Adipocyte (in vitro differentiated cells): ENCODE results near the gene FZR1.

ENCODE experiments used
- DNase-seq: peaks from one replicate; pipeline ENCODE4 v3.0.0-alpha.2; 2015; ENCODE audit warnings: low read depth
- H3K27me3 ChIP-seq: replicated peaks from 2 replicates; pipeline ENCODE4 v1.7.0; 2013; ENCODE audit warnings: mild to moderate bottlenecking, low read length, moderate library complexity; ENCODE audit not compliant: control insufficient read depth, insufficient read depth
- H3K36me3 ChIP-seq: 2 replicates; pipeline ENCODE4 v1.7.0; 2013; ENCODE audit warnings: low read length, mild to moderate bottlenecking, moderate library complexity; ENCODE audit not compliant: control insufficient read depth, insufficient read depth, severe bottlenecking
- H3K4me1 ChIP-seq: 2 replicates; pipeline ENCODE4 v1.7.0; 2013; ENCODE audit warnings: mild to moderate bottlenecking, low read length, moderate library complexity; ENCODE audit not compliant: control insufficient read depth, insufficient read depth
- H3K4me3 ChIP-seq: 2 replicates; pipeline ENCODE4 v1.7.0; 2013; ENCODE audit warnings: mild to moderate bottlenecking, low read length, moderate library complexity
- H3K9ac ChIP-seq: 2 replicates; pipeline ENCODE4 v1.7.0; 2013; ENCODE audit warnings: mild to moderate bottlenecking, low read length, moderate library complexity
- H3K9me3 ChIP-seq: 2 replicates; pipeline ENCODE4 v1.7.0; 2013; ENCODE audit warnings: mild to moderate bottlenecking, low read length, moderate library complexity; ENCODE audit not compliant: control insufficient read depth

FZR1 gene

DNA sequence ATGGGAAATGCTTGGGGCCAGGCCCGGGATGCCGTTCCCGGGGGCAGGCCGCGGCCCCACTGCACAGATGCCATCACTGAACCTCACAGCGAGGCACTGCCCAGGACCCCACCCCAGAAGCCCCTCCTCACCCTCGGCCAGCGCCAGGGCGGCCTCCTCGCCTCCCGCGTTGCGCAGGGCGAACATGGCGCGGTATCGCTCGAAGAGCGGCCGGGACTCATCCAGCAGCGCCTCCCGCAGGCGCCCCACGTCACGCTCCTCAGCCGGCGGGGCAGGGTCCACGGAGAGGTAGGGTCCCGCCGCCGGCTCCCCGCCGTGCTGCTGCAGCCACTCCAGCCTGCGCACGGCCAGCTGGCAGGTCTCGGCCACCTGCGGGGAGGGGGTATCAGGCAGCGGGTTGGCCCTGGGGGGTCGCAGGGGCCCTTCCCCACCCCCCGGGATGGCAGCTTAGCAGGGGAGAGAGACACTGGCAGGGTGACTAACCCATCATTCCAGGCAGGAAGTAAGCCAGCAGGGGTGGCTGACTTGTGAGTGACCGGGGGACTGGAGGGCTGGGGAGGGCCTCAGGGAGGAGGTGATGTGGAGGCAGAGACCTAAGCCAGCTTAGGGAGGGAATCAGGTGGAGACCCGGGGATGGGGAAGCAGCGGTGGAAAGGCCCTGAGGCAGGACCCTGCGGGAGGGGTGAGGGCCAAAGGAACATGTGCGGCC lies 13.8 kb upstream of the FZR1 start:
- H3K9me3 ChIP-seq: no peaks in the 10 kb centered on the region
- H3K4me3 ChIP-seq: no peak overlapping the region
- peaks cover 18% of the 10 kb centered on the region for H3K36me3 ChIP-seq
- no peaks in the 10 kb centered on the region for H3K27me3 ChIP-seq
- H3K4me1 ChIP-seq: no peaks in the 10 kb centered on the region
- no peak for DNase-seq
- H3K9ac ChIP-seq: no peak overlapping the region

DNA sequence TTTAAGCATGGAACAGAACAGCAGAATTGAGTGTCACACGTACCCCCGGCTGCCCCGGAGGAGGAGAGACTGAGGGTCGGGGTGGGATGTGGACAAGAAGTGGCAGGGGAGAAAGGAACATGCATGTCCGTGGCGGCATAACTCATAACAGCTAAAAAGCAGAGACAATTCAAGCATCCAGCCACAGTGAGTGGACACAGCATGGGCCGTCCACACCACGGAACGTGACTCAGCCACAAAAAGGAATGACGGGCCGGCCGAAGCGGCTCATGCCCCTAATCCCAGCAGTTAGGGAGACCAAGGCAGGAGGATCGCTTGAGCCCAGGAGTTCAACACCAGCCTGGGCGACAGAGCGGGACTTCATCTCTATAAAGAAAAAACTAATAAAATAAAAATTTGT lies 13.2 kb upstream of the FZR1 start:
- Histone ChIP-seq H3K4me3 (no peak overlapping the region), H3K9ac (no peak overlapping the region), H3K9me3 (no peaks in the 10 kb centered on the region), H3K36me3 (peaks cover 18% of the 10 kb centered on the region), H3K4me1 (no peaks in the 10 kb centered on the region), H3K27me3 (no peaks in the 10 kb centered on the region)
- DNase-seq: no peak

DNA sequence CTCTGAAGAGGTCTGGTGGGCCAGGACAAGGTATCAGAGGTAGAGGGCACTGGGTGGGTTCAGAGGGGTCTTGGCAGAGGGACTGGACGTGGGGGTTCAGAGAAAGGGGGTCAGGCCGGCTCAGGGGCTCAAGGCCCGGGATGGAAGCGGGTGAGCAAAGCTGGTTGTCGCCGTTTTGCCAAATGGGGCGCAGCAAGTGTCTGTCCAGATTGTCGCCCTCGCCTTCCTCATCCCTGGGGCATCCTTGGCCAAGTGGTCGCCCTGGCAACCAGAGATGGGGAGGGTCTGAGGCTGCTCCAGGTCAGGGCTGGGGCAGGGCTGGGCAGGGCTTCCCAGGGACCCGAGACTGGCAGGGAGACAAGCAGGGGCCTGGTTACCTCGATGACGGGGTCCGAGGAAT lies 12.5 kb upstream of the FZR1 start:
- no peaks in the 10 kb centered on the region for H3K9me3 ChIP-seq
- H3K36me3 ChIP-seq: peaks cover 18% of the 10 kb centered on the region
- no peak overlapping the region for H3K9ac ChIP-seq
- DNase-seq: no peak
- no peaks in the 10 kb centered on the region for H3K27me3 ChIP-seq
- H3K4me3 ChIP-seq: no peak overlapping the region
- no peaks in the 10 kb centered on the region for H3K4me1 ChIP-seq

DNA sequence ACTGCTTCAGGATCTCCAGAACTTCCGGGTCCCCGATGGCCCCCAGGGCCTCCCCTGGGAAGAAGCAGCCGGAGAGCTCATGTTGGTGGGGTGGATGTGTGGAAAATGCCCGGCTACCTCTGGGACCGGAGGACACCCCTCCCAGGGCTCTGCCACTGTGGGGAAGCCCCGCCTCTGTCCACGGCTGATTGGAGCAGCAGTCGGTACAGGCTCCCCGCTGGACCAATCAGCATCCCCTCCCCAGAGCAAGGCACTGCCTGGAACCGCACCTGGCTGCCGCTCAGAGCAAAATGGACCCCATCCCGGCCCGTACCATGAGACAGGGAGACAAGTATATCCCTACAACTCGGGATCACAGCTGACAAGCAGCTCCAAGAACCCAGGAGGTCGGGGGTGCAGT lies 12.1 kb upstream of the FZR1 start:
- Histone ChIP-seq H3K27me3 (no peaks in the 10 kb centered on the region), H3K9ac (no peak overlapping the region), H3K4me1 (peaks cover under 1% of the 10 kb centered on the region), H3K36me3 (peaks cover 18% of the 10 kb centered on the region), H3K9me3 (no peaks in the 10 kb centered on the region), H3K4me3 (no peak overlapping the region)
- DNase-seq: no peak

- Histone ChIP-seq H3K36me3 (peaks cover 18% of the 10 kb centered on the region), H3K9me3 (no peaks in the 10 kb centered on the region), H3K4me1 (peaks cover 5% of the 10 kb centered on the region), H3K9ac (no peak overlapping the region), H3K27me3 (no peaks in the 10 kb centered on the region), H3K4me3 (no peak overlapping the region)
- no peak for DNase-seq
Observed at GRCh38 chr19:3494559-3494958, 11.6 kb upstream of the FZR1 start.

DNA sequence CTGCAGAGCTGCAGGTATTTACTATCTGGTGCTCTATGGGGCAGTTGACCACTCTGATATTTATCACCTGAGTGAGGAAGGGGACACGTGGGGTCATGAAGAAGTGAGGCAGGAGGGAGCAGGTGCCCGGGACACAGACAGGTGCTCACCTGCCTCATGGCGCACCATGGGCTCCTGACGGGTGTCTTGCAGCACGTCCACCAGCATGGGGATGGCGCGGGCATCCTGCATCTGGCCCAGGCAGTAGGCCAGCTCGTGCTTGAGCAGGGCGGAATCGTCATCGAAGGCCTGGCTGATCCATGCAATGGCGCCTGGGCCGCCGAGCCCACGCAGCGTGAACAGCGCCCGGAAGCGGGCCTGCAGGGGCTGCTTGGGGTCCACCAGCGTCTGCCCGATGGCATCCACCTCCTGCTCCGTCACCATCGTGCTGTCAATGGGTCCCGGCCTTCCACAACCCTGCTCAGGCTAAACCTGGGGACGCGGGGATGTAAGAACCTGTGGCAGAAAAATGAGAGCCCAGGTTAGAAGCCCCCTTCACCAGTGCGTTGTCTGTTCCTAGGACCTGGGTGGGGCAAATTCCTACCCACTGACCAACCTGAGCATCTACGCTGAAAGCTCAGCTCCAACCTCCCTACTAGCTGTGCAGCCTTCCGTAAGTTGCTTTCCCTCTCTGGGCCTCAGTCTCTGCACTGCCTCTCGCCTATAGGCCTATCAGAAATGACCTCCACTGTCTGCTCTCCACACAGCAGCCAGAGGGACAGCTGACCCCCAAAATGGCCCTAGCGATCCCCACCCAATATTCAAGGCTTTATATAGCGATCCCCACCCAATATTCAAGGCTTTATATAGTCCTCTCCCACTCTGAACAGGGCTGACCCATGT lies 9.5 kb upstream of the FZR1 start:
- H3K36me3 ChIP-seq: peaks cover 18% of the 10 kb centered on the region
- H3K4me1 ChIP-seq: peaks cover 10% of the 10 kb centered on the region
- DNase-seq: no peak
- no peaks in the 10 kb centered on the region for H3K27me3 ChIP-seq
- no peak overlapping the region for H3K9ac ChIP-seq
- no peaks in the 10 kb centered on the region for H3K9me3 ChIP-seq
- no peak overlapping the region for H3K4me3 ChIP-seq

- peaks cover 10% of the 10 kb centered on the region for H3K4me1 ChIP-seq
- no peak overlapping the region for H3K4me3 ChIP-seq
- H3K36me3 ChIP-seq: peaks cover 18% of the 10 kb centered on the region
- no peaks in the 10 kb centered on the region for H3K27me3 ChIP-seq
- H3K9ac ChIP-seq: no peak overlapping the region
- no peaks in the 10 kb centered on the region for H3K9me3 ChIP-seq
- no peak for DNase-seq
Observed at GRCh38 chr19:3497757-3498520, 8.2 kb upstream of the FZR1 start.

DNA sequence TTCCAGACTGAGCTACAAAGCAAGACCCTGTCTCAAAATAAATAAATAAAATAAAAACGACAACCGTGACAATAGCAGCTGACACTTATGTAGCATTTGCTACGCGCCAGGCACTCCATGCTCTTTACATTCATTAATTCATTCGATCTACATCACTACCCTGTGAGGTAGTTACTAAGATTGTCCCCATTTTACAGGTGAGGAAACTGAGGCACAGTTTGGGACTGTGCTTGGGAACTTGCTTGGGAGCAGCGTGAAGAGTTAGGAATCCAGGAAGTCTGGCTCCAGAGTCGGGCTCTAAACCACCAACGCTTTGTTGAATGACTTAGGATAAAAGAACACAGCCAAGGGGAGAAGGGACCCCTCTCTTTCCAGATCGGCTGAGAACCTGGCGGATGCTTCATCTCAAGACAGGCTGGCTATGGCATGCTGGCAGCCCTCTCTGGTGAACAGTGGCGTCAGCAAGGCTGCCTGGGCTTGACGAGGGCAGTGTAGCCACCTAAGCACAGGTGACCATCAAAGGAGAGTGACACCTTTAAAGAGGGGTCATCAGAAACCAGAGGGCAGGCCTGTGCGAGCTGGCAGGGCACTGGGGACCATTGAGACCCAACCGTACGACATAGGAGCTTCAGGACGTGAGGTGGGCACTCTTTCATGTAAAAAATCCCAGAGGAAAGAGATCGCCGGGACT lies 6.2 kb upstream of the FZR1 start:
- Histone ChIP-seq H3K36me3 (peaks cover 15% of the 10 kb centered on the region), H3K27me3 (no peaks in the 10 kb centered on the region), H3K4me3 (peak overlapping the region; percentile 98), H3K9me3 (no peaks in the 10 kb centered on the region), H3K4me1 (peaks cover 10% of the 10 kb centered on the region), H3K9ac (peak overlapping the region; percentile 99)
- DNase-seq: peak; percentile 8

- H3K9me3 ChIP-seq: no peaks in the 10 kb centered on the region
- DNase-seq: peak; percentile 98
- peak within 1 kb of the TSS; percentile 99 for H3K9ac ChIP-seq
- H3K36me3 ChIP-seq: peaks cover 8% of the 10 kb centered on the region
- no peaks in the 10 kb centered on the region for H3K27me3 ChIP-seq
- H3K4me3 ChIP-seq: peak within 1 kb of the TSS; percentile 98
- peaks cover 12% of the 10 kb centered on the region for H3K4me1 ChIP-seq
Observed at GRCh38 chr19:3500429-3501101, 5.5 kb upstream of the FZR1 start, which contains the start of gene DOHH. Gene DOHH, minus strand, starts transcription at chr19:3500674. Its CDS starts 3,860 bp downstream, at chr19:3496814.

DNA sequence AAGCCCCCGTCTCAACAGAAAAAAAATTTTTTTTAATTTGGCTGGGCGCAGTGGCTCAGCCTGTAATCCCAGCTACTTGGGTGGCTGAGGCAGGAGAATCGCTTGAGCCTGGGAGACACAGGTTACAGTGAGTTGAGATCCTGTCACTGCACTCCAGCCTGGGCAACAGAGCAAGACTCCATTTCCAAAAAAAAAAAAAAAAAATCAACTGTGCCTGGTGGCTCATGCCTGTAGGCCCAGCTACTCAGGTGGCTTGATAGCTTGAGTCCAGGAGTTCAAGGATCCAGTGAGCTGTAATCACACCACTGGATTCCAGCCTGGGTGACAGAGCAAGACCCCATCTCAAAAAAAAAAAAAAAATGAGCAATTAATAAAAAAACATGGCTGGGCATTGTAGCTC lies 4.3 kb upstream of the FZR1 start:
- Histone ChIP-seq H3K9ac (no peak overlapping the region), H3K9me3 (no peaks in the 10 kb centered on the region), H3K4me1 (peaks cover 12% of the 10 kb centered on the region), H3K27me3 (no peaks in the 10 kb centered on the region), H3K4me3 (no peak overlapping the region), H3K36me3 (no peaks in the 10 kb centered on the region)
- no peak for DNase-seq
